Esophagus muscularis mucosa (tissue), 4 donors: ENCODE measurements around the gene TBC1D14. TPM values are rescaled to one million over a fixed set of nuclear protein-coding genes. Genes with fewer than 3 reads are reported as not detected.

ENCODE experiments used
- DNase-seq: peaks from one replicate; pipeline ENCODE4 v3.0.0-alpha.2; 2017; ENCODE audit errors: extremely low spot score
- H3K27ac ChIP-seq, 4 donors: fragments of 200-600 bp; sonication (generic); replicated peaks in 1 of 4; 1 replicate in 3 of 4; 2 replicates in 1 of 4; pipeline ENCODE4 v1.5.1; 2016 to 2019; ENCODE audit warnings: mild to moderate bottlenecking in 1 of 4
- H3K27me3 ChIP-seq, 4 donors: fragments of 200-600 bp; sonication (generic); one replicate each; pipeline versions ENCODE4 v1.5.1 to v1.6.0; 2016 to 2019
- H3K36me3 ChIP-seq, 4 donors: fragments of 200-600 bp; sonication (generic); one replicate each; pipeline ENCODE4 v1.5.1; 2016 to 2019
- H3K4me1 ChIP-seq, 4 donors: fragments of 200-600 bp; sonication (generic); one replicate each; pipeline ENCODE4 v1.5.1; 2016 to 2019
- H3K4me3 ChIP-seq, 4 donors: fragments of 200-600 bp; sonication (generic); 1 replicate in 2 of 4; 2 replicates in 2 of 4; pipeline ENCODE4 v1.5.1; 2016 to 2019; ENCODE audit warnings: mild to moderate bottlenecking in 4 of 4, moderate library complexity in 1 of 4
- H3K9me3 ChIP-seq, 4 donors: fragments of 200-600 bp; sonication (generic); 1 replicate in 3 of 4; 2 replicates in 1 of 4; pipeline ENCODE4 v1.5.1; 2016 to 2019
- CTCF ChIP-seq, 3 experiments: fragments of 200-600 bp in 2 of 3; fragments of 450-650 bp in 1 of 3; sonication (generic) in 2 of 3; IDR thresholded peaks; one replicate each; pipeline ENCODE4 v1.5.1; 2017 to 2019; ENCODE audit warnings: antibody characterized with exemption in 3 of 3, mild to moderate bottlenecking in 2 of 3, moderate library complexity in 1 of 3
- EP300 ChIP-seq: sonication (generic); formaldehyde crosslinking; IDR thresholded peaks from one replicate; pipeline ENCODE4 v1.6.1; 2017; ENCODE audit warnings: antibody characterized with exemption
- POLR2A ChIP-seq: fragments of 450-650 bp; IDR thresholded peaks from one replicate; pipeline ENCODE4 v1.6.1; 2017; ENCODE audit warnings: antibody characterized with exemption, moderate library complexity, mild to moderate bottlenecking, low read depth
- POLR2AphosphoS5 ChIP-seq, 2 donors: sonication (generic); formaldehyde crosslinking; IDR thresholded peaks; one replicate each; pipeline ENCODE4 v1.6.1; 2017; ENCODE audit warnings: antibody characterized with exemption in 2 of 2
- WGBS: methylation state at CpG from one replicate; pipeline ENCODE4 v1.1.5; 2018; 5-methylcytosine and 5-hydroxymethylcytosine counted together
- intact Hi-C: fragments of 100-400 bp; cut with DNase I; formaldehyde crosslinking; loops from one replicate; pipeline ENCODE4 v1.15.1; 2023
- total RNA-seq, 4 donors: library from RNA; depleted of rRNA; stranded (reverse); fragments of >200 nt; gene quantifications; one replicate each; pipeline versions ENCODE4 v1.1.0 to v1.2.1, GENCODE V29; 2016

Gene TBC1D14
- total RNA-seq, 4 donors from 2014 or later: 37.0 to 49.4 (median 44.2) TPM

- WGBS: 86% methylated on average over 13 of the region's 15 CpGs
- intact Hi-C loops: no loop called here
- peaks cover 27 to 51% (median 45%) of the 10 kb centered on the region in 4 donors for H3K4me1 ChIP-seq
Measured at GRCh38 chr4:6992728-6993677, 83.4 kb downstream of the TBC1D14 start.

GRCh38 chr4:6996481-6996880 is 86.9 kb downstream of the TBC1D14 start:
- TF ChIP-seq CTCF (IDR thresholded peaks at IDR 0.05) (no peak), POLR2A (no peak), EP300 (no peak), POLR2AphosphoS5 (IDR thresholded peaks at IDR 0.05) (no peak)
- H3K27me3 ChIP-seq: no peaks in the 10 kb centered on the region
- H3K4me1 ChIP-seq: peaks cover 3 to 16% (median 11%) of the 10 kb centered on the region in 4 donors
- H3K4me3 ChIP-seq: no peak overlapping the region
- 94% methylated on average over 12 of the region's 12 CpGs for WGBS
- intact Hi-C loops: no loop called here
- no peak overlapping the region for H3K27ac ChIP-seq
- peaks cover 40 to 82% (median 70%) of the 10 kb centered on the region in 4 donors for H3K36me3 ChIP-seq
- no peak for DNase-seq
- H3K9me3 ChIP-seq: no peaks in the 10 kb centered on the region

More at GRCh38 chr4:6992728-6993677, 83.4 kb downstream of the TBC1D14 start:
- no peak for TF ChIP-seq EP300
- TF ChIP-seq CTCF (IDR thresholded peaks at IDR 0.05): no peak
- TF ChIP-seq POLR2AphosphoS5 (IDR thresholded peaks at IDR 0.05): no peak
- TF ChIP-seq POLR2A: no peak
- H3K27me3 ChIP-seq: no peaks in the 10 kb centered on the region
- H3K4me3 ChIP-seq: no peak overlapping the region
- no peak overlapping the region for H3K27ac ChIP-seq
- no peak for DNase-seq
- H3K36me3 ChIP-seq: peaks cover 13 to 47% (median 39%) of the 10 kb centered on the region in 4 donors
- no peaks in the 10 kb centered on the region for H3K9me3 ChIP-seq

- no peak overlapping the region for H3K27ac ChIP-seq
- DNase-seq: no peak
- TF ChIP-seq EP300: no peak
- no peaks in the 10 kb centered on the region for H3K27me3 ChIP-seq
- intact Hi-C loops: no loop called here
- H3K4me1 ChIP-seq: no peaks in the 10 kb centered on the region
- no peak overlapping the region for H3K4me3 ChIP-seq
- 77% methylated on average over 8 of the region's 14 CpGs for WGBS
- H3K9me3 ChIP-seq: no peaks in the 10 kb centered on the region
- H3K36me3 ChIP-seq: peaks cover 53 to 100% (median 91%) of the 10 kb centered on the region in 4 donors
Measured at GRCh38 chr4:6999172-7000086, 89.8 kb downstream of the TBC1D14 start.

- Histone ChIP-seq H3K36me3 (peaks cover 50 to 100% (median 89%) of the 10 kb centered on the region in 4 donors), H3K4me3 (no peak overlapping the region), H3K4me1 (no peaks in the 10 kb centered on the region), H3K27ac (no peak overlapping the region), H3K27me3 (no peaks in the 10 kb centered on the region), H3K9me3 (no peaks in the 10 kb centered on the region)
- TF ChIP-seq EP300 (no peak), POLR2A (no peak), POLR2AphosphoS5 (IDR thresholded peaks at IDR 0.05) (no peak), CTCF (IDR thresholded peaks at IDR 0.05) (no peak)
- intact Hi-C loops: no loop called here
- DNase-seq: no peak
- WGBS: 95% methylated on average over 16 of the region's 18 CpGs
Measured at GRCh38 chr4:7000421-7001176, 91.0 kb downstream of the TBC1D14 start.
